Vagina (tissue), 2 donors: Measurements from ENCODE around the gene GOLM1.

ENCODE experiments used
- CTCF ChIP-seq, 3 experiments: fragments of 450-650 bp in 2 of 3; fragments of 200-600 bp in 1 of 3; sonication (generic) in 1 of 3; IDR thresholded peaks; one replicate each; pipeline ENCODE4 v1.5.1; 2017 to 2019; ENCODE audit warnings: antibody characterized with exemption in 3 of 3, mild to moderate bottlenecking in 2 of 3, moderate library complexity in 2 of 3
- POLR2A ChIP-seq, 2 donors: fragments of 450-650 bp; IDR thresholded peaks; one replicate each; pipeline ENCODE4 v1.6.1; 2017; ENCODE audit warnings: antibody characterized with exemption in 2 of 2, mild to moderate bottlenecking in 2 of 2, moderate library complexity in 2 of 2

- TF ChIP-seq POLR2A (IDR thresholded peaks at IDR 0.05) (no peak), CTCF (IDR thresholded peaks at IDR 0.05) (no peak)
Observed at GRCh38 chr9:86116425-86116824, 17.1 kb upstream of the GOLM1 start.
